NCI-H1105 treated with DMSO at 0.1 percent for 48 hours (cell line): ENCODE measurements around the gene ZNF608.

Experiments used
- DNase-seq: peaks from one replicate; lab custom pipeline; 2025; lab: John Stamatoyannopoulos, UW

The ZNF608 gene

DNA sequence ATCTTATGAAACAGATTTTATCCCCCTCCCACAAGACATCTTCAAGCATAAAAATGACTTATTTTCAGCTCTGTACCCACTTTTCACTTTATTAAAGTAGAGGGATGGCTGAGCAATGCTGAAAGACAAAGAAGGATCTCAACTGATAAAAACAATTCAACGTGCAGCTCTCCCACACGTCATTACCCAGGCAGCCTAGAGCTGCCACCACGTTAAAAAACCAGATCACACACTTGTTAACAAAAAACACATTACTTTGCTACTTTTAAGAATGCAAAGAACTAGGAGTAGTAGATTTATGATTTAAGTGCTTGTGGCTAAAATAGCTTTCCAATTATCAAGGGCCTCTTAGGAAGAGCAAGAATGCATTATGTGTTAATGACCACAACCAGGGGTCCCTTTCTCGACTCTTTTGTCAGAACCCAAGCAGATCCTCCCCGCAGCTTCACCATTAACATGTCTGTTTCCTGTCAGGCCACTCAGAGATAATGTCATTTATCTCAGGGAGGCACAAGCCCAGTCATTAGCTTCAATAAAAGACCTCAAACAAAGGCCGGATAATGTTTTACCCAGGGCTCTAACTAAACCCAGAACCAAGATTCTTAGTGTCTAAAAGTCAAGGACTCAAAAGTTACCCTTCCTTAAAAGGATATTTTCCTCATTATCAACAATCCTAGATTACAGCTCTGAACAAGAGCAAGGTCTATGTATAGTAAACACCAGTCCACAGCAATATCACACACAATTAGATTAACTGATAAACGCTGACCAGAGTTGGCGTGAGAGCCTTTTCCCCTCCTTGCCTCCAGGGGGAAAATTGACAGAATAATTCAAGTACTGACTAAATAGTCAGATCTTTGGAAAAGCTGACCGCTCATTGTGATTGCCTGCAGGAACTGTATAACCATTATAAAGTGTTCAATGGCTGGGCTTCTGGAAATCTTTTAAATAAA lies 7.5 kb downstream of the ZNF608 start:
- DNase-seq, result no peak

- DNase-seq, result no peak
Observed at GRCh38 chr5:124737651-124738050, 8.8 kb downstream of the ZNF608 start.

- no peak for DNase-seq
Observed at GRCh38 chr5:124736805-124737188, 9.6 kb downstream of the ZNF608 start.

GRCh38 chr5:124736082-124736804 lies 10.2 kb downstream of the ZNF608 start:
- no peak for DNase-seq

GRCh38 chr5:124735169-124735858 lies 11.1 kb downstream of the ZNF608 start:
- no peak for DNase-seq

DNA sequence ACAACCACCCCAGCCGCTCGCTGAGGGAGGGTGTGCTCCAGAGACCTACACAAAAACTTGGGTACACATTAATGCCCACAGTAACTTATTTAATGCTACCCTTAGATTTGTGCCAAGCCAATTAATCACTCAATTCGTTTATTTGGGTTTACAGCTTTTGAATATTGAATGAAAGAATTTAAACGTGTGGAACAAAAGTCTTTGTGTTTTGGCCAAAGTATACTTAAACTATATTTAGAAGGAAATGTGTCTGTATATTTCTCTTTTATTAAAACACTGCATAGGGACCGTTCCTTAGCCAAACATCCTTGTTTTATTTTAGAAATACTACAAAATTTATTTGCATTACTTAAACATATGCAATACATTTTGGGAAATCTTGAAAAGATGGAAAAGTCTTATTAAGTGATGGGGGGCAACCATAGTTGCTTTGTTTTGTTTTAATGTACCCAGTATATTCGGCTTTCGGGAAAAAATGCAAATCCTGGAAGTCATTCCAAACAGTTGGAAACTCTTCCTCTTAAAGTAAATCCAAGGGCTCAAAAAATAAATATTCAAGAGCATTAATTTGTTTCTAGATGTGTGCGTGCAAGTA lies 11.8 kb downstream of the ZNF608 start:
- DNase-seq, result no peak

GRCh38 chr5:124733329-124733650 lies 13.1 kb downstream of the ZNF608 start:
- DNase-seq, result no peak

DNA sequence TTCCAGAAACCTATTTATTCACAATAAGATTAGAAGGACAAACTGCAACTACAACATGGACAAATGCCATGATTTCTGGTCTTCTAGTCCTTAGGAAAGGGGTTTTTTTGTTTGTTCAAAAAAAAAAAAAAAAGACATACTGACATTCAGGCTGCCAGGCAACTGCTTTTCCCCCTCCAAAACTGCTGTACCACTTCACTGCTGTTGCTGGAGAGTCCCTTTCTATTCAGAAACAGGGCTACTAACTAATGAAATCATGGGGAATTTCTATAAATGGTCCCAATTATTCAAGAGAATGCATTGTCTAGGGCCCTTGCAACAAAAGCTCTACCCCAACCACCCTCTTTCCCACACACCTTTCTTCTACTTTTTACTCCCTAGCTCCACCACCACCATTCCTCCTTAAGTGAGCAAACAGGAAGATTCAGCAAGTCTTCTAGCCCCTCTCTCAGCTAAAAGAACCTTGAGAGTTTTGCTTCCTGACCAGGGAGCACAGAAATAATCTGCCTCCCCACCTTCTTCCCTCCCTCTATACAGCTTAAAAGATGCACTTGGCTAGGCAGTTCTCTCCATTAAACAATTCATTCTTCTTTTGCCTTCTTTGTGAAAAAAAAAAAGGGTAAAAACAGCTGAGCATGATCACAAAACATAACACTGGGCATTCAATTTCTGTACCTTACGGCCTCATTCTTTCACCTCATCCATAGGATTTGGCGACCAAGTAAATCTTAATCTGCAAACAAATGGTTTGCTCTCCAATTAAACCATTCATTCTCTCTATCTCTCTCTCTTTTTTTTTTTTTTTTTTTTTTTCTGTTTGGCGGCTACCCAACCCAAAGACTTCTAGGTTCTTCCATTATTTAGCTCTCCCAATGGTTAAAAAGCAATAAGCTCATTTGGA lies 13.8 kb downstream of the ZNF608 start:
- DNase-seq, result no peak

GRCh38 chr5:124730381-124730780 lies 16.1 kb downstream of the ZNF608 start:
- no peak for DNase-seq

DNA sequence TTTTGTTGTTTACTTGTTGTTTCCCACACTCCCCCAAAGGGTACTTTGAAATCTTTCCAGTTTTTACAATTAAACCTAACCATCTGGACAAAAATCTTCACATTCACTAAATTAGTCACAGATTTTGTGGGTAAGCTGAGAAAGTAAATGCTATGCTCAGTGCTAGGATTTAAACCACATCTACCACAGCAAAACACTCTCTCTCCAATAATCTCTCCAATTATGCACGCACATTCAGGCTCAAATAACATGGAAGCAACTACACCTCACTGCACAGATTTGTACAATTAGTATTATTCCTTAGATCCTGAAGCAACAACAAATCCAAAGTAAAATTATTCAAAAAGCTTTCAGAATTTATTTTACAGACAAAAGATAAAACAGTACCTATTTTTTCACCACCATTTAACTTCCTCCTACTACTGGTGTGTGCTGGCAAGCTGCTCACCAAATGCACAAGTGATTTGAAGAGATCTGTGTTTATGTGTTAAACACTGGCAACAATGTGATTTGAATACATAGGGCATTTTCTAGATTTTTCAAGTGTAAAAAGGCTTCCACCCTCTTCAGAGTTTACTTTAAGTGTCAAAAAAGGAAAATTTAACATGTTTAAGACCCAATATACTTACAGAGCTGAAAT lies 16.6 kb downstream of the ZNF608 start:
- DNase-seq, result no peak

DNA sequence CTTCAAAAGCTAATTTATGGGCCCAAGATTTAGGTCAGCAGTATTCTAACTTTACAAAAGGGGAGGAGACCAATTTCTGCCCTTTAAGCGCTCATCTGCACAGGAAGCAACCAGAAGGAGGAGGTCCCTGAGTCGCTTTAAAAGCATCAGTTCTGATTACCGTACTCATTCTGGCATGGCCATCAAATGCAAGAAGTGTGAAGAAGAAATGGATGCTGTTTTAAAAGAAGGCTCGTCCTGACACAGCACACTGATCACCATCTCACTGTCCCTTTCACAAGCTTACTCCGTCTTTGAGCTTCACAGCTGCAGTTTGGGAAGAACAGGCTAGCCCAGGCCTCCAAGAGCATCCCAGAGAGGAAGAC lies 17.5 kb downstream of the ZNF608 start:
- DNase-seq, result no peak

DNA sequence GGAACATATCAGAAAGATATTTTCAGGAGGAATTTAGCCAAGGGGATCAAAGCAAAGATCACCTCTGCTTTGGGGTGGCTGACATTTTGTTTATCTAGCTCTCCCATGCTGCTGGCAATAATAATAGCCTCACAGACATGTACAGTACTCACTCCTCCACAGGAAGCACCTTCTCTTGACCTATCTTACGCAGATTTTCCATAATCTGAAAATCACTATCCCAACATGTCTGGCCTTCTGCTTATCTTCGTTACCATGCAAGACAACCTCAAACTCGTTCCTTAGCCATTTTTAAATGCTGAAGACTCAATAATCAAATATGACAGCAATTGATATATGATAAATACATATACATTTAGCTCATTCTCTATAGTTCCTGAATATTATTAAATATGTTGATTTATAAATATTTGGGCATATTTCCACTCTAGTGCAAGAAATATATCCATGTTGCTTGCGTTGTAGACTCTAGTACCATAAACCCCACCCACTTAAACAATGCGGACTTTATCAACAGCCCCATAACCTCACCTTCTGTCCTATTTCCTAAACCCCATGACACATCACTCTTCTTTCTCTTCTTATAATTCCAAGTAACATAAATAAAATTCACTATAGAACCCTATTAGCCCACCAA lies 18.0 kb downstream of the ZNF608 start:
- DNase-seq, result no peak

- no peak for DNase-seq
Observed at GRCh38 chr5:124726631-124727362, 19.6 kb downstream of the ZNF608 start.

GRCh38 chr5:124725622-124726258 lies 20.7 kb downstream of the ZNF608 start:
- no peak for DNase-seq

- no peak for DNase-seq
Observed at GRCh38 chr5:124725040-124725434, 21.4 kb downstream of the ZNF608 start.

DNA sequence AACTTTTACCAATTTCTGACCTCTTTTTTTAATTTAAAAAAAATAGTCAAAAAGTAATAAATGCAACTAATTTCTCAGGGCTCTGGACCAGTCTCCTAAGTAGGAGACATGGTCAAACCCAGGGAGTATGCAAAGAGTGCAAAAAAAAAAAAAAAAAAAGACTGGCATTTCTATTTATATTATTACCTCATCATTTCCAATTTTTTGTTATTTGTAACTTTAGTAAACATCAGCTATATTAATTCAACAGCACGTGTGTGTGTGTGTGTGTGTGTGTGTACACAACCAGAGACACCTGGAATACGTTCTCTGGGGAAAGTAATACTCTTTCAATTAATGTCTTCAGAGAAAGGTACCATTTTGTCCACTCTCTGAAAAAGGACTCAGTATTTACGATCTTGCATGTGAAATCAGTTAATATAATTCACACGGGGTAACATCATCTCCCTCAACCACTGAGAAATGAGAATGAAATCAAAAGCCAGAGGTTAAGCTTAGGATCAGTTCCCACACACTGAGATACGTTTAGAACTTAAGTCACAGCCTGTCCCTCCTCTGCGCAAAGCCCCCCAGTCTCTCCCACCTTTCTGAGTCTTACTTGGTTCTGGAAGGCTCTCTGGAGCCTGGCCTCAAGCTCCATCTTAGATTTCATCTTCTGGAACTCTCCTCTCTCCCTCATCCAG lies 21.9 kb downstream of the ZNF608 start:
- DNase-seq, result no peak

DNA sequence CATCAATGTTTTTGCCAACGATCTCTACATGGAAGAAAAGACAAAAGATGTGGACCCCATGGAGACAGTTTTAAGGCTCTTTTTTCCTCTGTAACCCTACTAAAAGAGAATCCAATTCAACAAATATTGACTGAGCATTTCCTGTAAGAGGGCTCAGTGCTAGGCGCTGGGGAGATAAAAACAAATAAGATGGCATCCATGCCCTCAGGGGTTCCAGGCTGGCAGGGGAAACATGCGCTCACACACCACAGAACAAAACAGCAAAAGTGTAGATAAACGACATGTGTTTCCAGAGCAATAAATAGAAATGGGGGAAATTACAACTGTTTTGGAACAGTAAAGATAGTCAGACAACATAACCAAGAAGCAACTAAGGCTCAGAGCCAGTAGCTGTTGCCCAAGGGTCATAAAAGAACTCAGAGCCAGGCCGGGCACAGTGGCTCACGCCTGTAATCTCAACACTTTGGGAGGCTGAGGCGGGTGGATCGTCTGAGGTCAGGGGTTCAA lies 25.2 kb downstream of the ZNF608 start:
- no peak for DNase-seq

DNA sequence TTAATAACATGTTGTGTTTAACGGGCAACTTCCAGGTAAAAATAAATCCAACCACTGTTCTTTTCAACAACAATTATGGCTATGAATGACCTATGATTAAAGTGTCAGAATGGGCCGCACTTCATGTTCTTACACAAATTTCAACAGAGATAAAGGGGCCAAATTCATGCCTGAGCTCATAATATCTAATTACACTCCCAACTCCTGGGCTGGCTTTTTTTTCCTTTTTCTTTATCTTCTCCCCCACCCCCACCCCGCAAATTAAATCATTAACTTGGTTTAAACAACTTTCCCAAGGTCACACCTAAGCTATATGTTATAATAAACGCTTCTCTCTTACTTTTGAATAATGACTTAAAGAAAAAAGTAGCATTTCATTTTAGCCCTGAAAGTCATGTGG lies 25.8 kb downstream of the ZNF608 start:
- DNase-seq, result no peak
